Thyroid gland (tissue), 4 donors: ENCODE measurements around the gene CDH4.

Source experiments
- POLR2A ChIP-seq, 2 donors: fragments of 450-650 bp; IDR thresholded peaks; one replicate each; pipeline ENCODE4 v1.6.1; 2017; ENCODE audit warnings: antibody characterized with exemption in 2 of 2, mild to moderate bottlenecking in 2 of 2, moderate library complexity in 1 of 2
- TF ChIP-seq, protein P1 (sequence below), 6 experiments: fragments of 200-600 bp in 3 of 6; fragments of 450-650 bp in 3 of 6; sonication (generic) in 3 of 6; IDR thresholded peaks; one replicate each; pipeline ENCODE4 v1.5.1; 2016 to 2019; ENCODE audit warnings: antibody characterized with exemption in 6 of 6, mild to moderate bottlenecking in 2 of 6, inconsistent platforms in 1 of 6, moderate library complexity in 1 of 6

DNA sequence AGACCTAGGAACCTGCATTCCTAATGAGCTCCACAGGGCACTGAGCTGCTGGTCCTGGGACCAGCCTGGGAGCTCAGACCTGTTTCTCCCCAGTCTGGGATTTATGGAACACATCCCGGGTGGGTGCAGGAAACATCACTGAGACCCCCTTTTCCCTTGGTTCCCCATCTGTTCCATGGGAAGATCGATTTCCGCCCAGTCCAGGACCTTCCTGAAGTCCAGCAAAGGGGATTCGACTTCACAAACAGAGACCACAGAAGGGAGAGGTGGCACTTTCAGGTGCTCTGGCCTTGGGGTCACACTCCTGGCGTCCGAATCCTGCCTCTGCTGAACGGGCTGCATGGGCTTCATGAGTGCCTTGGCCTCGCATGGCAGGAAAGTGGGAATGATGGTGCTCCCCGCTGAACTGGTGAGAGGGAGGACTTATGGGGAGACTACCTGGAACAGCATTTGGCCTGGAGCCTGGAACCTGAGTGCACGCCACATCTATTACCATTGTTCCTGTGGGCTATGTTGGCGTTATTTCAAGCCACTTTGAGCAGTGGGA is 517.3 kb downstream of the CDH4 start:
- TF ChIP-seq, protein P1, sequence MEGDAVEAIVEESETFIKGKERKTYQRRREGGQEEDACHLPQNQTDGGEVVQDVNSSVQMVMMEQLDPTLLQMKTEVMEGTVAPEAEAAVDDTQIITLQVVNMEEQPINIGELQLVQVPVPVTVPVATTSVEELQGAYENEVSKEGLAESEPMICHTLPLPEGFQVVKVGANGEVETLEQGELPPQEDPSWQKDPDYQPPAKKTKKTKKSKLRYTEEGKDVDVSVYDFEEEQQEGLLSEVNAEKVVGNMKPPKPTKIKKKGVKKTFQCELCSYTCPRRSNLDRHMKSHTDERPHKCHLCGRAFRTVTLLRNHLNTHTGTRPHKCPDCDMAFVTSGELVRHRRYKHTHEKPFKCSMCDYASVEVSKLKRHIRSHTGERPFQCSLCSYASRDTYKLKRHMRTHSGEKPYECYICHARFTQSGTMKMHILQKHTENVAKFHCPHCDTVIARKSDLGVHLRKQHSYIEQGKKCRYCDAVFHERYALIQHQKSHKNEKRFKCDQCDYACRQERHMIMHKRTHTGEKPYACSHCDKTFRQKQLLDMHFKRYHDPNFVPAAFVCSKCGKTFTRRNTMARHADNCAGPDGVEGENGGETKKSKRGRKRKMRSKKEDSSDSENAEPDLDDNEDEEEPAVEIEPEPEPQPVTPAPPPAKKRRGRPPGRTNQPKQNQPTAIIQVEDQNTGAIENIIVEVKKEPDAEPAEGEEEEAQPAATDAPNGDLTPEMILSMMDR (IDR thresholded peaks at IDR 0.05), result no peak
- no peak for TF ChIP-seq POLR2A (IDR thresholded peaks at IDR 0.05)
